Smooth muscle cell (in vitro differentiated cells): ENCODE data around the gene HSP90AB1. TPM values are rescaled to one million over a fixed set of nuclear protein-coding genes. Genes with fewer than 3 reads are reported as not detected.

ENCODE experiments used
- DNase-seq: peaks from one replicate; lab custom pipeline; 2025; ENCODE audit not compliant: unreplicated experiment; lab: John Stamatoyannopoulos, UW
- H2AFZ ChIP-seq: fragments of 200-600 bp; sonication (generic); 2 replicates; pipeline ENCODE4 v1.6.0; 2016; ENCODE audit warnings: antibody characterized with exemption, low read depth, mild to moderate bottlenecking
- H3F3A ChIP-seq: fragments of 200-600 bp; sonication (generic); 2 replicates; pipeline ENCODE4 v1.6.0; 2017; ENCODE audit warnings: antibody characterized with exemption, low read depth
- H3K27ac ChIP-seq: fragments of 200-600 bp; sonication (generic); 2 replicates; pipeline ENCODE4 v1.5.1; 2016; ENCODE audit warnings: low read depth, mild to moderate bottlenecking
- H3K27me3 ChIP-seq: fragments of 200-600 bp; sonication (generic); 2 replicates; pipeline ENCODE4 v1.6.1; 2016; ENCODE audit warnings: low read depth, mild to moderate bottlenecking
- H3K36me3 ChIP-seq: fragments of 200-600 bp; sonication (generic); 2 replicates; pipeline ENCODE4 v1.5.1; 2016; ENCODE audit warnings: low read depth
- H3K4me1 ChIP-seq: fragments of 200-600 bp; sonication (generic); 2 replicates; pipeline ENCODE4 v1.5.1; 2016; ENCODE audit warnings: low read depth
- H3K4me2 ChIP-seq: fragments of 200-600 bp; sonication (generic); 2 replicates; pipeline ENCODE4 v1.6.0; 2016; ENCODE audit warnings: mild to moderate bottlenecking
- H3K4me3 ChIP-seq: fragments of 200-600 bp; sonication (generic); 2 replicates; pipeline ENCODE4 v1.5.1; 2016; ENCODE audit warnings: mild to moderate bottlenecking
- H3K79me2 ChIP-seq: fragments of 200-600 bp; sonication (generic); 2 replicates; pipeline ENCODE4 v1.6.0; 2016; ENCODE audit warnings: low read depth, mild to moderate bottlenecking
- H3K9ac ChIP-seq: fragments of 200-600 bp; sonication (generic); 2 replicates; pipeline ENCODE4 v1.6.0; 2016; ENCODE audit warnings: low read depth
- H3K9me3 ChIP-seq: fragments of 200-600 bp; sonication (generic); replicated peaks from 2 replicates; pipeline ENCODE4 v1.5.1; 2016; ENCODE audit warnings: low read depth
- H4K20me1 ChIP-seq: fragments of 200-600 bp; sonication (generic); 2 replicates; pipeline ENCODE4 v1.6.0; 2016; ENCODE audit warnings: low read depth
- CTCF ChIP-seq: fragments of 200-600 bp; sonication (generic); IDR thresholded peaks from 2 replicates; pipeline ENCODE4 v1.5.1; 2017; ENCODE audit warnings: borderline replicate concordance, mild to moderate bottlenecking, antibody characterized with exemption; ENCODE audit not compliant: insufficient read depth, poor library complexity, severe bottlenecking
- WGBS: methylation state at CpG from one replicate; pipeline ENCODE4 v1.1.7; 2016; ENCODE audit warnings: low lambda C conversion rate; 5-methylcytosine and 5-hydroxymethylcytosine counted together
- polyA plus RNA-seq: library from polyadenylated mRNA; unstranded; fragments of >200 nt; fragmentation: Nextera tagmentation; extraction: Ambion mirVana; gene quantifications from 2 replicates; pipeline ENCODE4 v1.2.1, GENCODE V29; 2016
- total RNA-seq: library from RNA; depleted of rRNA; stranded (reverse); fragments of >200 nt; gene quantifications from 2 replicates; pipeline ENCODE4 v1.2.3, GENCODE V29; 2014

Gene HSP90AB1
- total and polyA plus RNA-seq, 2 experiments from 2014 or later: 408 to 736 TPM

- 42% methylated on average over 22 of the region's 22 CpGs for WGBS
- peak overlapping the region; percentile 95 for H3K27ac ChIP-seq
- no peaks in the 10 kb centered on the region for H3K36me3 ChIP-seq
These were observed 9.7 kb upstream of the HSP90AB1 start for GRCh38 chr6:44237021-44237812.

GRCh38 chr6:44237813-44238433, 9.0 kb upstream of the HSP90AB1 start:
- H3K4me2 ChIP-seq: peak overlapping the region; percentile 90
- WGBS: 1% methylated on average over 32 of the region's 42 CpGs
- H2AFZ ChIP-seq: peak overlapping the region; percentile 71
- no peaks in the 10 kb centered on the region for H3K36me3 ChIP-seq
- peak overlapping the region; percentile 95 for H3K27ac ChIP-seq
- H4K20me1 ChIP-seq: no peaks in the 10 kb centered on the region
- H3K79me2 ChIP-seq: no peaks in the 10 kb centered on the region
- H3K4me3 ChIP-seq: peak overlapping the region; percentile 67
- H3K27me3 ChIP-seq: no peaks in the 10 kb centered on the region
- DNase-seq: peak; percentile 67
- TF ChIP-seq CTCF: peak; percentile 99
- no peaks in the 10 kb centered on the region for H3F3A ChIP-seq
- H3K4me1 ChIP-seq: peaks cover 11% of the 10 kb centered on the region
- no peaks in the 10 kb centered on the region for H3K9me3 ChIP-seq
- peak overlapping the region; percentile 94 for H3K9ac ChIP-seq

More at GRCh38 chr6:44237021-44237812, 9.7 kb upstream of the HSP90AB1 start:
- Histone ChIP-seq H3K4me3 (peak overlapping the region; percentile 67), H4K20me1 (no peaks in the 10 kb centered on the region), H2AFZ (peak overlapping the region; percentile 71), H3K4me1 (peaks cover 11% of the 10 kb centered on the region), H3K79me2 (no peaks in the 10 kb centered on the region), H3K4me2 (peak overlapping the region; percentile 90), H3K27me3 (no peaks in the 10 kb centered on the region), H3K9ac (peak overlapping the region; percentile 94), H3F3A (no peaks in the 10 kb centered on the region), H3K9me3 (no peaks in the 10 kb centered on the region)
- TF ChIP-seq CTCF: no peak
- DNase-seq: peak; percentile 65

- TF ChIP-seq CTCF: no peak
- Histone ChIP-seq H4K20me1 (no peaks in the 10 kb centered on the region), H3K79me2 (no peaks in the 10 kb centered on the region), H3K9ac (peak overlapping the region; percentile 94), H3K27ac (peak overlapping the region; percentile 95), H3K36me3 (no peaks in the 10 kb centered on the region), H3K4me1 (peaks cover 11% of the 10 kb centered on the region), H3K4me3 (no peak overlapping the region), H2AFZ (no peak overlapping the region), H3F3A (no peaks in the 10 kb centered on the region), H3K4me2 (no peak overlapping the region), H3K9me3 (no peaks in the 10 kb centered on the region), H3K27me3 (no peaks in the 10 kb centered on the region)
- no peak for DNase-seq
- 87% methylated on average over 7 of the region's 7 CpGs for WGBS
These were observed 8.1 kb upstream of the HSP90AB1 start for GRCh38 chr6:44238687-44239350.
